Gastroesophageal sphincter (tissue), 3 donors: ENCODE results near the gene NRXN3.

Experiments used
- POLR2AphosphoS5 ChIP-seq: sonication (generic); formaldehyde crosslinking; IDR thresholded peaks from one replicate; pipeline ENCODE4 v1.6.1; 2017; ENCODE audit warnings: antibody characterized with exemption
- TF ChIP-seq, protein P1 (sequence below), 4 experiments: fragments of 200-600 bp in 2 of 4; fragments of 450-650 bp in 2 of 4; sonication (generic) in 1 of 4; IDR thresholded peaks; one replicate each; pipeline ENCODE4 v1.5.1; 2017 to 2019; ENCODE audit warnings: antibody characterized with exemption in 4 of 4, mild to moderate bottlenecking in 2 of 4, moderate library complexity in 2 of 4

DNA sequence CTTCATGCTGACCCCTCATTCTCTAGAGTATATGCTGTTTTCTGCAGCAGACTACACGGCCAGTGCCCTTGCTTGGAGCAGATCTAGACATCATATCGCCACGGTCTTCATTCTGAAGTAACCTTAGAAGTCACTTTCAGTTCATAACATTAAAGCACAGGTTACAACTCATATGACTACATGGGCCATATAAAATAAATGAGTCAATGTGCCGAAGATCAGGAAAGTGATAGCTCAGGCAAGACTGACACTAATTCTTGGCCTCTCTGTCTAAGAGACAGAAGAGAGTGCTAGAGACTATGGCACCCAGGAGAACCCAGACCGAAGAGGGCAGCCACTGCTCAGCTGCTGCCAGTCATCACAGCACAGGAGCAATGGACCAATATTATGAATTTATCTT lies 1431.4 kb downstream of the NRXN3 start:
- TF ChIP-seq, protein P1, sequence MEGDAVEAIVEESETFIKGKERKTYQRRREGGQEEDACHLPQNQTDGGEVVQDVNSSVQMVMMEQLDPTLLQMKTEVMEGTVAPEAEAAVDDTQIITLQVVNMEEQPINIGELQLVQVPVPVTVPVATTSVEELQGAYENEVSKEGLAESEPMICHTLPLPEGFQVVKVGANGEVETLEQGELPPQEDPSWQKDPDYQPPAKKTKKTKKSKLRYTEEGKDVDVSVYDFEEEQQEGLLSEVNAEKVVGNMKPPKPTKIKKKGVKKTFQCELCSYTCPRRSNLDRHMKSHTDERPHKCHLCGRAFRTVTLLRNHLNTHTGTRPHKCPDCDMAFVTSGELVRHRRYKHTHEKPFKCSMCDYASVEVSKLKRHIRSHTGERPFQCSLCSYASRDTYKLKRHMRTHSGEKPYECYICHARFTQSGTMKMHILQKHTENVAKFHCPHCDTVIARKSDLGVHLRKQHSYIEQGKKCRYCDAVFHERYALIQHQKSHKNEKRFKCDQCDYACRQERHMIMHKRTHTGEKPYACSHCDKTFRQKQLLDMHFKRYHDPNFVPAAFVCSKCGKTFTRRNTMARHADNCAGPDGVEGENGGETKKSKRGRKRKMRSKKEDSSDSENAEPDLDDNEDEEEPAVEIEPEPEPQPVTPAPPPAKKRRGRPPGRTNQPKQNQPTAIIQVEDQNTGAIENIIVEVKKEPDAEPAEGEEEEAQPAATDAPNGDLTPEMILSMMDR (IDR thresholded peaks at IDR 0.05) = no peak
- TF ChIP-seq POLR2AphosphoS5 = no peak
